Left colon (tissue), 2 donors: ENCODE results near the gene SPEG. TPM values are rescaled to one million over a fixed set of nuclear protein-coding genes. Genes with fewer than 3 reads are reported as not detected.
A peak's percentile ranks its signal among the peaks of the same experiment; 100 is the strongest.
"Not testable (repeated sequence)": the region's sequence is repeated elsewhere in the genome, so short reads cannot be mapped to it uniquely, and the experiment has no call there.

Source experiments
- ATAC-seq: fragments of 200-7000 bp; cut with Tn5 transposase; one replicate; pipeline ENCODE4 v1.9.1; 2020; ENCODE audit warnings: mild to moderate bottlenecking, moderate library complexity
- DNase-seq, 2 donors: peaks; one replicate each; pipeline ENCODE4 v3.0.0-alpha.2; 2020
- intact Hi-C, 2 donors: fragments of 100-400 bp; cut with DNase I in 1 of 2; cut with micrococcal nuclease in 1 of 2; formaldehyde crosslinking; loops; one replicate each; pipeline versions ENCODE4 v1.11.2 to v1.14.0; 2022; cut with DNase I, micrococcal nuclease
- long read RNA-seq: library from polyadenylated mRNA; unstranded; transcript quantifications from one replicate; pipeline ENCODE4 v2.0.0, GENCODE V29; 2021
- total RNA-seq, 2 donors: library from RNA; stranded (reverse); fragmentation: NEBNext Ultra II Directional; extraction: Animal tissue kit (Norgen Biotek cat#: 25700); gene quantifications; one replicate each; pipeline ENCODE4 v1.2.1, GENCODE V29; 2021
- donor health status: DM: no; HTN: no; CAD: no.
- donor health status: DM: yes; HTN: yes; CAD: no.

SPEG gene
- total RNA-seq = 10 to 100 TPM in 1 of 2 donors, 1 to 10 TPM in 1; 2.9 to 29.4 TPM
- long read RNA-seq, partial matches to known transcripts = 1 of 1 reads
- long read RNA-seq, other reads (novel, unspliced or antisense) = 0 of 1 reads

- ATAC-seq = peak; percentile 27
- intact Hi-C loops = no loop called here
Observed at GRCh38 chr2:219434718-219435525, at the start of gene SPEG. SPEG (plus strand) TSS chr2:219434843; CDS start chr2:219434978, 135 bp downstream.

GRCh38 chr2:219384859-219385258 is 49.8 kb upstream of the SPEG start:
- ATAC-seq (no peak), DNase-seq (no peak)
- intact Hi-C loops = no loop called here

More at GRCh38 chr2:219434718-219435525, at the start of gene SPEG:
- peak in 1 of 2 donors; percentile 24 for DNase-seq

GRCh38 chr2:219385958-219386520 is 48.6 kb upstream of the SPEG start:
- ATAC-seq (no peak), DNase-seq (no peak)
- intact Hi-C loops = no loop called here

GRCh38 chr2:219386532-219387280 is 47.9 kb upstream of the SPEG start:
- DNase-seq (no peak), ATAC-seq (no peak)
- intact Hi-C loops = no loop called here

- peak; percentile 90 to 95 for DNase-seq
- intact Hi-C loops = no loop called here
- peak; percentile 69 for ATAC-seq
Observed at GRCh38 chr2:219387306-219388120, 47.1 kb upstream of the SPEG start, which contains the start of gene DNPEP. DNPEP (minus strand) TSS chr2:219387912; CDS start chr2:219387794, 118 bp downstream.

GRCh38 chr2:219388121-219388906 is 46.3 kb upstream of the SPEG start:
- intact Hi-C loops = no loop called here
- ATAC-seq (peak; percentile 75), DNase-seq (peak; percentile 99)

GRCh38 chr2:219388907-219389156 is 45.8 kb upstream of the SPEG start:
- intact Hi-C loops = no loop called here
- DNase-seq = no peak
- ATAC-seq = no peak

GRCh38 chr2:219392754-219393153 is 41.9 kb upstream of the SPEG start:
- DNase-seq (no peak), ATAC-seq (no peak)
- intact Hi-C loops = no loop called here

- intact Hi-C loops, ATAC-seq: not testable (repeated sequence)
Observed at GRCh38 chr2:219395056-219395455, 39.6 kb upstream of the SPEG start.

GRCh38 chr2:219395609-219396008 is 39.0 kb upstream of the SPEG start:
- no peak for DNase-seq
- intact Hi-C loops = no loop called here
- ATAC-seq = no peak

More at GRCh38 chr2:219395056-219395455, 39.6 kb upstream of the SPEG start:
- not testable (repeated sequence) for DNase-seq

- no peak for ATAC-seq
- intact Hi-C loops = no loop called here
- DNase-seq = no peak
Observed at GRCh38 chr2:219396863-219397457, 37.7 kb upstream of the SPEG start.

- DNase-seq (peak; percentile 54 to 63), ATAC-seq (peak; percentile 83)
- intact Hi-C loops = no loop called here
Observed at GRCh38 chr2:219398721-219399363, 35.8 kb upstream of the SPEG start.

GRCh38 chr2:219399716-219400478 is 34.7 kb upstream of the SPEG start:
- ATAC-seq (peak; percentile 7), DNase-seq (no peak)
- intact Hi-C loops = loop anchor here in 1 of 2 donors (10.0 kb wide), 1 partner anchor 135 kb away; no protein-coding TSS in a partner anchor

- DNase-seq = no peak
- ATAC-seq = no peak
- intact Hi-C loops = loop anchor here in 1 of 2 donors (10.0 kb wide), 1 partner anchor 134 kb away; no protein-coding TSS in a partner anchor
Observed at GRCh38 chr2:219400562-219400961, 34.1 kb upstream of the SPEG start.

- intact Hi-C loops = loop anchor here (2.0 to 10.0 kb wide), 2 partner anchors 129 to 133 kb away; no protein-coding TSS in a partner anchor
- DNase-seq = no peak
Observed at GRCh38 chr2:219401606-219402005, 33.0 kb upstream of the SPEG start.

More at GRCh38 chr2:219401606-219402005, 33.0 kb upstream of the SPEG start:
- no peak for ATAC-seq
